Activated CD8-positive, alpha-beta T cell treated with anti-CD3 and anti-CD28 coated beads, Interleukin-2, amount 10 ng/mL, durations not matched to agents 7 days and 5 days (primary cell): ENCODE measurements around the gene MAP2K5. TPM values are rescaled to one million over a fixed set of nuclear protein-coding genes. Genes with fewer than 3 reads are reported as not detected.

Experiments used
- ATAC-seq: fragments of 150-1000 bp; cut with Tn5 transposase; one replicate; pipeline ENCODE4 v1.10.0; 2021; ENCODE audit warnings: moderate library complexity
- CTCF ChIA-PET: fragments of 350-600 bp; sonication (Branson Sonifier 250); formaldehyde crosslinking; loops from one replicate; lab custom pipeline; 2021; ENCODE audit warnings: antibody characterized with exemption; lab: Charles Lee
- POLR2A ChIA-PET: fragments of 350-600 bp; sonication (Branson Sonifier 250); formaldehyde crosslinking; loops from one replicate; lab custom pipeline; 2021; ENCODE audit warnings: antibody characterized with exemption; lab: Charles Lee
- DNase-seq: peaks from one replicate; pipeline ENCODE4 v3.0.0-alpha.2; 2020
- H3K27ac Mint-ChIP-seq: one replicate; pipeline ENCODE4 v1.8.0; 2021; ENCODE audit warnings: mild to moderate bottlenecking, mixed read lengths
- H3K27me3 Mint-ChIP-seq: one replicate; pipeline ENCODE4 v1.8.0; 2021; ENCODE audit warnings: low read depth, mixed read lengths
- H3K36me3 Mint-ChIP-seq: one replicate; pipeline ENCODE4 v1.8.0; 2021; ENCODE audit warnings: low read depth, mixed read lengths
- H3K4me1 Mint-ChIP-seq: one replicate; pipeline ENCODE4 v1.8.0; 2021; ENCODE audit warnings: low read depth, mixed read lengths
- H3K4me3 Mint-ChIP-seq: one replicate; pipeline ENCODE4 v1.8.0; 2021; ENCODE audit warnings: mild to moderate bottlenecking, mixed read lengths
- H3K9me3 Mint-ChIP-seq: one replicate; pipeline ENCODE4 v1.8.0; 2022; ENCODE audit warnings: mixed read lengths; ENCODE audit not compliant: insufficient read depth
- total RNA-seq, 2 experiments: library from RNA; stranded (reverse); gene quantifications; one replicate each; pipeline ENCODE4 v1.2.3, GENCODE V29; 2021

The MAP2K5 gene
- total RNA-seq, 2 experiments from 2014 or later, result 18.3 to 20.9 TPM

GRCh38 chr15:67820992-67821783 lies 278.7 kb downstream of the MAP2K5 start:
- no peak overlapping the region for H3K4me3 Mint-ChIP-seq
- ChIA-PET CTCF (interaction anchor here (1.4 to 1.8 kb wide), 2 partner anchors 15 to 37 kb away, joined by 5 to 6 read pairs; no protein-coding TSS in a partner anchor), POLR2A (interaction anchor here (0.6 kb wide), 1 partner anchor 12 kb away, joined by 3 read pairs; no protein-coding TSS in a partner anchor)
- peak; percentile 57 for ATAC-seq
- peaks cover 3% of the 10 kb centered on the region for H3K9me3 Mint-ChIP-seq
- H3K36me3 Mint-ChIP-seq, result peaks cover 9% of the 10 kb centered on the region
- H3K27me3 Mint-ChIP-seq, result peaks cover 85% of the 10 kb centered on the region
- no peak overlapping the region for H3K27ac Mint-ChIP-seq
- peak; percentile 62 for DNase-seq
- peaks cover 28% of the 10 kb centered on the region for H3K4me1 Mint-ChIP-seq

GRCh38 chr15:67821784-67822440 lies 279.4 kb downstream of the MAP2K5 start:
- Mint-ChIP-seq H3K27me3 (peaks cover 82% of the 10 kb centered on the region), H3K27ac (no peak overlapping the region), H3K4me1 (peaks cover 30% of the 10 kb centered on the region), H3K4me3 (no peak overlapping the region), H3K9me3 (no peaks in the 10 kb centered on the region), H3K36me3 (peaks cover 9% of the 10 kb centered on the region)
- no peak for ATAC-seq
- ChIA-PET POLR2A (no interaction called here), CTCF (interaction anchor here (0.9 to 1.8 kb wide), 3 partner anchors 14 to 38 kb away, joined by 3 to 6 read pairs (median 5); no protein-coding TSS in a partner anchor)
- no peak for DNase-seq

GRCh38 chr15:67822537-67823313 lies 280.2 kb downstream of the MAP2K5 start:
- H3K4me3 Mint-ChIP-seq, result no peak overlapping the region
- H3K27me3 Mint-ChIP-seq, result peaks cover 74% of the 10 kb centered on the region
- peaks cover 9% of the 10 kb centered on the region for H3K36me3 Mint-ChIP-seq
- no peaks in the 10 kb centered on the region for H3K9me3 Mint-ChIP-seq
- peaks cover 30% of the 10 kb centered on the region for H3K4me1 Mint-ChIP-seq
- ChIA-PET POLR2A (interaction anchor here (1.1 kb wide), 1 partner anchor 280 kb away, joined by 4 read pairs; the partner anchor contains the start of gene MAP2K5), CTCF (interaction anchor here (0.9 to 2.6 kb wide), 2 partner anchors 15 to 39 kb away, joined by 3 to 15 read pairs; no protein-coding TSS in a partner anchor)
- H3K27ac Mint-ChIP-seq, result no peak overlapping the region
- DNase-seq (no peak), ATAC-seq (no peak)

- DNase-seq (no peak), ATAC-seq (no peak)
- ChIA-PET CTCF (interaction anchor here (1.9 to 2.6 kb wide), 2 partner anchors 40 to 42 kb away, joined by 7 to 15 read pairs; no protein-coding TSS in a partner anchor), POLR2A (interaction anchor here (0.6 to 1.1 kb wide), 2 partner anchors 281 to 285 kb away, joined by 3 to 4 read pairs; partner anchors contain the start of gene MAP2K5)
- Mint-ChIP-seq H3K27me3 (peaks cover 71% of the 10 kb centered on the region), H3K4me3 (peak overlapping the region; percentile 56), H3K9me3 (no peaks in the 10 kb centered on the region), H3K4me1 (peaks cover 33% of the 10 kb centered on the region), H3K36me3 (peaks cover 10% of the 10 kb centered on the region), H3K27ac (peak overlapping the region; percentile 6)
Measured at GRCh38 chr15:67823314-67824196, 281.1 kb downstream of the MAP2K5 start.

- ChIA-PET CTCF (interaction anchor here (0.8 to 2.6 kb wide), 5 partner anchors 12 to 367 kb away, joined by 3 to 15 read pairs (median 7); no protein-coding TSS in a partner anchor), POLR2A (interaction anchor here (0.6 to 1.1 kb wide), 2 partner anchors 282 to 286 kb away, joined by 3 to 4 read pairs; partner anchors contain the start of gene MAP2K5)
- no peak for DNase-seq
- peaks cover 75% of the 10 kb centered on the region for H3K27me3 Mint-ChIP-seq
- H3K4me1 Mint-ChIP-seq, result peaks cover 41% of the 10 kb centered on the region
- H3K36me3 Mint-ChIP-seq, result peaks cover 10% of the 10 kb centered on the region
- no peaks in the 10 kb centered on the region for H3K9me3 Mint-ChIP-seq
- no peak for ATAC-seq
- H3K27ac Mint-ChIP-seq, result no peak overlapping the region
- H3K4me3 Mint-ChIP-seq, result peak overlapping the region; percentile 56
Measured at GRCh38 chr15:67824197-67824968, 281.9 kb downstream of the MAP2K5 start.

- peaks cover 75% of the 10 kb centered on the region for H3K27me3 Mint-ChIP-seq
- POLR2A ChIA-PET, result no interaction called here
Measured at GRCh38 chr15:67824976-67825880, 282.7 kb downstream of the MAP2K5 start, which contains the start of gene SKOR1. TSS of gene SKOR1 (plus strand) at chr15:67825509. CDS start at chr15:67825603, 94 bp downstream.

GRCh38 chr15:67825881-67826716 lies 283.6 kb downstream of the MAP2K5 start:
- H3K9me3 Mint-ChIP-seq, result no peaks in the 10 kb centered on the region
- H3K4me3 Mint-ChIP-seq, result peak overlapping the region; percentile 59
- peaks cover 51% of the 10 kb centered on the region for H3K4me1 Mint-ChIP-seq
- H3K27me3 Mint-ChIP-seq, result peaks cover 75% of the 10 kb centered on the region
- CTCF ChIA-PET, result interaction anchor here (0.8 kb wide), 1 partner anchor 10 kb away, joined by 3 read pairs; no protein-coding TSS in a partner anchor
- ATAC-seq, result no peak
- DNase-seq, result no peak
- H3K27ac Mint-ChIP-seq, result peak overlapping the region; percentile 80
- peaks cover 10% of the 10 kb centered on the region for H3K36me3 Mint-ChIP-seq
- POLR2A ChIA-PET, result no interaction called here

More at GRCh38 chr15:67824976-67825880, 282.7 kb downstream of the MAP2K5 start, which contains the start of gene SKOR1:
- Mint-ChIP-seq H3K4me3 (peak within 1 kb of the TSS; percentile 59), H3K4me1 (peaks cover 44% of the 10 kb centered on the region), H3K27ac (peak within 1 kb of the TSS; percentile 80), H3K9me3 (no peaks in the 10 kb centered on the region), H3K36me3 (peaks cover 10% of the 10 kb centered on the region)
- CTCF ChIA-PET, result interaction anchor here (0.8 to 2.6 kb wide), 5 partner anchors 11 to 368 kb away, joined by 3 to 15 read pairs (median 7); no protein-coding TSS in a partner anchor
- ATAC-seq, result no peak
- DNase-seq, result no peak

- peaks cover 75% of the 10 kb centered on the region for H3K27me3 Mint-ChIP-seq
- H3K4me3 Mint-ChIP-seq, result no peak overlapping the region
- POLR2A ChIA-PET, result no interaction called here
- H3K36me3 Mint-ChIP-seq, result peaks cover 10% of the 10 kb centered on the region
- ATAC-seq (no peak), DNase-seq (no peak)
- no peak overlapping the region for H3K27ac Mint-ChIP-seq
- CTCF ChIA-PET, result no interaction called here
- no peaks in the 10 kb centered on the region for H3K9me3 Mint-ChIP-seq
- peaks cover 46% of the 10 kb centered on the region for H3K4me1 Mint-ChIP-seq
Measured at GRCh38 chr15:67826717-67827561, 284.4 kb downstream of the MAP2K5 start.
